Pancreas (tissue), 10 donors: ENCODE data around the gene CCBE1. TPM values are rescaled to one million over a fixed set of nuclear protein-coding genes. Genes with fewer than 3 reads are reported as not detected.

ENCODE experiments used
- ATAC-seq, 4 donors: fragments of 200-7000 bp; cut with Tn5 transposase; one replicate each; pipeline versions ENCODE4 v1.8.0 to v1.9.1; 2020; ENCODE audit warnings: mild to moderate bottlenecking in 4 of 4, moderate library complexity in 4 of 4
- DNase-seq, 6 donors: peaks; one replicate each; pipeline ENCODE4 v3.0.0-alpha.2; 2020
- FAIRE-seq: peaks from 2 replicates; lab custom pipeline; 2012; peaks lifted over from hg19 to GRCh38; lab: Jason Lieb, UNC
- H3K27ac ChIP-seq, 4 donors: fragments of 200-600 bp; sonication (generic); 1 replicate in 3 of 4; 2 replicates in 1 of 4; pipeline versions ENCODE4 v1.5.0 to v1.8.0; 2020
- H3K27me3 ChIP-seq, 4 donors: fragments of 200-600 bp; one replicate each; pipeline ENCODE4 v1.8.0; 2021
- H3K36me3 ChIP-seq, 3 donors: fragments of 200-600 bp; sonication (generic) in 1 of 3; one replicate each; pipeline versions ENCODE4 v1.5.0 to v1.8.0; 2020 to 2021
- H3K4me1 ChIP-seq, 3 donors: fragments of 200-600 bp; one replicate each; pipeline ENCODE4 v1.8.0; 2021
- H3K4me3 ChIP-seq, 4 donors: fragments of 200-600 bp; sonication (generic) in 2 of 4; one replicate each; pipeline versions ENCODE4 v1.5.0 to v1.8.0; 2020 to 2021
- H3K9me3 ChIP-seq, 4 donors: fragments of 200-600 bp; one replicate each; pipeline ENCODE4 v1.8.0; 2021
- WGBS, 2 donors: extraction: QIAGEN DNeasy Blood & Tissue Kit; methylation state at CpG; one replicate each; pipeline ENCODE4 v1.1.7; 2013; 5-methylcytosine and 5-hydroxymethylcytosine counted together
- intact Hi-C, 3 donors: fragments of 100-400 bp; cut with DNase I; formaldehyde crosslinking; loops; one replicate each; pipeline versions ENCODE4 v1.11.1 to v1.14.2; 2022
- polyA plus RNA-seq, 2 donors: library from polyadenylated mRNA; stranded (reverse); fragments of 200-250 nt; gene quantifications; one replicate each; pipeline ENCODE4 v1.2.3, GENCODE V29; 2013
- total RNA-seq, 6 donors: library from RNA; stranded (reverse); fragmentation: NEBNext Ultra II Directional in 4 of 6; extraction: Animal tissue kit (Norgen Biotek cat#: 25700) in 4 of 6; gene quantifications; one replicate each; pipeline versions ENCODE4 v1.2.1 to v1.2.4, GENCODE V29; 2021 to 2023
- TF ChIP-seq, protein P1 (sequence below), 4 donors: fragments of 200-600 bp; sonication (generic) in 3 of 4; IDR thresholded peaks; one replicate each; pipeline versions ENCODE4 v1.5.0 to v1.8.0; 2021; ENCODE audit warnings: antibody characterized with exemption in 4 of 4
- donor health status: healthy with polysubstance abuse.
- donor health status: DM: no; HTN: no; CAD: no; lungs with moderate emphysema.
- donor health status: DM: no; HTN: no; CAD: no.
- donor health status: control.
- donor health status: control.
- donor health status: Bipolar disorder and iron deficiency.
- donor health status: DM: yes; HTN: yes; CAD: no.
- donor health status: DM: no; HTN: no; CAD: no.
- donor health status: DM: no; HTN: no; CAD: no.
- donor health status: DM: yes; HTN: yes; CAD: no.

CCBE1 gene
- total and polyA plus RNA-seq, 8 donors, result 0.08 to 1.5 (median 0.59) TPM

DNA sequence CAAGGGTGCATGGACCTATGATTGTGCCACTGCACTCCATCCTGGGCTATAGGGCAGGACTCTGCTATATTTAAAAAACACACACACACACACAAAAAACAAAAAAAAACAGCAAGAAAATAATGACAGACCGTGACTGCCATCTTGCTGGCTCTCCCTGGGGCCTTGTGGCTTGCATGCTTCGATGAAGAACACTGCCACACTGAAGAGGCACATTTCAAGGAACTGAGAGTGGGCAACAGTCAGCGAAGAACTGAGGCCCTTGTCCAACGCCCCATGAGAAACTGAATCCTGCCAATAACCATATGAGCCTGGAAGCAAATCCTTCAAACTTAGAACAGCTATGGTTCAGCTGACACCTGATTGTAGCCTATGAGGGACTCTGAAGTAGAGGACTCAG is 158.1 kb downstream of the CCBE1 start:
- Histone ChIP-seq H3K9me3 (no peaks in the 10 kb centered on the region), H3K36me3 (no peaks in the 10 kb centered on the region), H3K4me3 (no peak overlapping the region), H3K27ac (no peak overlapping the region), H3K4me1 (no peaks in the 10 kb centered on the region), H3K27me3 (no peaks in the 10 kb centered on the region)
- no peak for ATAC-seq
- no peak for DNase-seq
- no peak for FAIRE-seq
- WGBS, 2 donors, result 75 to 84% methylated on average over 4 of the region's 4 CpGs
- intact Hi-C loops, result no loop called here
- TF ChIP-seq, protein P1, sequence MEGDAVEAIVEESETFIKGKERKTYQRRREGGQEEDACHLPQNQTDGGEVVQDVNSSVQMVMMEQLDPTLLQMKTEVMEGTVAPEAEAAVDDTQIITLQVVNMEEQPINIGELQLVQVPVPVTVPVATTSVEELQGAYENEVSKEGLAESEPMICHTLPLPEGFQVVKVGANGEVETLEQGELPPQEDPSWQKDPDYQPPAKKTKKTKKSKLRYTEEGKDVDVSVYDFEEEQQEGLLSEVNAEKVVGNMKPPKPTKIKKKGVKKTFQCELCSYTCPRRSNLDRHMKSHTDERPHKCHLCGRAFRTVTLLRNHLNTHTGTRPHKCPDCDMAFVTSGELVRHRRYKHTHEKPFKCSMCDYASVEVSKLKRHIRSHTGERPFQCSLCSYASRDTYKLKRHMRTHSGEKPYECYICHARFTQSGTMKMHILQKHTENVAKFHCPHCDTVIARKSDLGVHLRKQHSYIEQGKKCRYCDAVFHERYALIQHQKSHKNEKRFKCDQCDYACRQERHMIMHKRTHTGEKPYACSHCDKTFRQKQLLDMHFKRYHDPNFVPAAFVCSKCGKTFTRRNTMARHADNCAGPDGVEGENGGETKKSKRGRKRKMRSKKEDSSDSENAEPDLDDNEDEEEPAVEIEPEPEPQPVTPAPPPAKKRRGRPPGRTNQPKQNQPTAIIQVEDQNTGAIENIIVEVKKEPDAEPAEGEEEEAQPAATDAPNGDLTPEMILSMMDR (IDR thresholded peaks at IDR 0.05), result no peak

DNA sequence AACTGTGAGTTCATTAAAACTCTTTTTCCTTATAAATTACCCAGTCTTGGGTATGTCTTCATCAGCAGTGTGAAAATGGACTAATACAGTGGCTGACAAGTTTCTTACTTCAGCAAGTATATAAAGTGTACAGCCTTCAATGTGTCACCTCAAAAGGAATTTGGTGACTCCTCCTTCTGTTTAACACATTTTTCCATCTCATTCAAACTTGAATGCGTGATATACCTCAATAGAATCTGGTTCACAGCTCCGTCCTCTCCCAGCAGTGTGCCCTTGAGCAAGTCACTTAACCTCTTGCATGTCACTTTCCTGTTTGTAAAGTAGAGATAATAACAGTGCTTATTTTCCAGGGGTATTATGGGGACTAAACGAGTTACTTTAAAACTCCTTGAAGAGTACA is 159.6 kb downstream of the CCBE1 start:
- Histone ChIP-seq H3K4me3 (no peak overlapping the region), H3K27ac (no peak overlapping the region), H3K4me1 (no peaks in the 10 kb centered on the region), H3K27me3 (no peaks in the 10 kb centered on the region), H3K36me3 (no peaks in the 10 kb centered on the region), H3K9me3 (no peaks in the 10 kb centered on the region)
- ATAC-seq, result no peak
- DNase-seq, result no peak
- intact Hi-C loops, result no loop called here
- FAIRE-seq, result no peak
- TF ChIP-seq, protein P1 (IDR thresholded peaks at IDR 0.05), result no peak
- 44 to 53% methylated on average over 3 of the region's 3 CpGs for WGBS, 2 donors

DNA sequence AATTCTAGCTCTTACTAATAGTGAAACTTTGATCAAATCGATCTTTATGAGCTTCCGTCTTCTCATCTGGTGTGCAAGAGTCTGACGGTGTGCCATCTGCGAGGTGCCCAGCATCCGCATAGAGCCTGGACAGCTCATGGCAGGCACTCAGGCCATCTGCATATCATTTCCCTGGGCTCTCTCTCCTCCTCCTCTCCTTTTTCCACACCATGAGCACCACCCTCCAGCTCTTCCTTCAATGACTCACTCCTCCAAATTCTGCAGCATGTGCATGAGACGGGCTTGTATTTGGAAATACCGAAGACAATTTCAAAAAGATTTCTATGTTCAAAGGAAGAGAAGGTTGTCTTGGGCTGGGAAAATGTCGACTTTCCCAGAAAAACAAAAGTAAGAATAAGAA is 161.1 kb downstream of the CCBE1 start:
- ATAC-seq (no peak), FAIRE-seq (no peak), DNase-seq (no peak)
- H3K4me3 ChIP-seq, result no peak overlapping the region
- H3K27ac ChIP-seq, result no peak overlapping the region
- intact Hi-C loops, result no loop called here
- TF ChIP-seq, protein P1 (IDR thresholded peaks at IDR 0.05), result no peak
- no peaks in the 10 kb centered on the region for H3K36me3 ChIP-seq
- no peaks in the 10 kb centered on the region for H3K4me1 ChIP-seq
- WGBS, 2 donors, result 71 to 78% methylated on average over 8 of the region's 8 CpGs
- H3K27me3 ChIP-seq, result no peaks in the 10 kb centered on the region
- H3K9me3 ChIP-seq, result no peaks in the 10 kb centered on the region

DNA sequence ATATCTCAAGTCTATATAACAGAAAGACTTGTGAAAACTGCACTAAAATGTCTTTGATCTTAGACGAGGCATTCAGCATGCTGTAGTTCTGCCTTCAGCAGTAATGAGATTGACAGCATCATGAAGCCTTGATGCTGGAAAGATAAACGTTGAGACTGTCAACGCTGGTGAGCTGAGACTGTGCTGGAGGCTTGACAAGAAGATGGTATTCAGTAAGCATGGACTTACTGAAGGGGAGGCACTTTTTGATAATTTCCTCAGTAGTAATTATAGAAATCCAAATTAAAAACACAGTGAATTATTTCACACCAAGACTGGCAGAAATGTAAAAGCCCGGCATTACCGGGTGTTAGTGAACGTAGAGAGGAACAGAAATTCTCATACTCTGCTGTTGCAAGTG is 162.2 kb downstream of the CCBE1 start:
- H3K27me3 ChIP-seq, result no peaks in the 10 kb centered on the region
- H3K9me3 ChIP-seq, result no peaks in the 10 kb centered on the region
- no peak for ATAC-seq
- no peak overlapping the region for H3K4me3 ChIP-seq
- H3K27ac ChIP-seq, result no peak overlapping the region
- no peak for DNase-seq
- no peaks in the 10 kb centered on the region for H3K4me1 ChIP-seq
- no peak for FAIRE-seq
- WGBS, 2 donors, result 45 to 52% methylated on average over 6 of the region's 6 CpGs
- intact Hi-C loops, result no loop called here
- TF ChIP-seq, protein P1 (IDR thresholded peaks at IDR 0.05), result no peak
- no peaks in the 10 kb centered on the region for H3K36me3 ChIP-seq

DNA sequence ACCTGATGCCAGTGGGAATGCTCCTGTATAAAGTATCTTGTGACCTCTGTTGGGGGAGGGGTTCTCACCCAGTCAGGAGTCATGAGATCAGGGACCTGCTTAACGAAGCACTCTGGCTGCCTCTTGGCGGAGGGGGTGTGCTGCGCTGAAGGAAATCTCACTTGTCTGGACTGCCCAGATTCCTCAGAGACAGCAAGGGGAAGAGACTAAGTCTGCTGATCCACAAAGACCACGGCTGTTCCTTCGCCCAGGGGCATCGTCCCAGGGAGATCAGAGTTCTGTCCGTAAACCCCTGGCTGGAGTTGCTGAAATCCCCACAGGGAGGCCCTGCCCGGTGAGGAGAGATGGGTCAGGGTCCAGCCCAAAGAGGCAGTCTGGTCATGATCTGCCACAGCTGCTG is 168.4 kb downstream of the CCBE1 start:
- 68% methylated on average over 8 of the region's 8 CpGs for whole genome bisulfite sequencing, 2 donors
- no peak for ATAC-seq
- H3K9me3 ChIP-seq, result no peaks in the 10 kb centered on the region
- DNase-seq, result no peak
- FAIRE-seq, result no peak
- no peak overlapping the region for H3K4me3 ChIP-seq
- intact Hi-C loops, result no loop called here
- H3K27ac ChIP-seq, result no peak overlapping the region
- TF ChIP-seq, protein P1 (IDR thresholded peaks at IDR 0.05), result no peak
- H3K27me3 ChIP-seq, result no peaks in the 10 kb centered on the region
- H3K4me1 ChIP-seq, result no peaks in the 10 kb centered on the region
- H3K36me3 ChIP-seq, result no peaks in the 10 kb centered on the region
